ENCODE results near the gene KCNN1. TPM values are rescaled to one million over a fixed set of nuclear protein-coding genes. Genes with fewer than 3 reads are reported as not detected.
"Not testable (repeated sequence)": the region's sequence is repeated elsewhere in the genome, so short reads cannot be mapped to it uniquely, and the experiment has no call there.

KCNN1 gene
- total RNA-seq = under 1 TPM; 0.19 to 0.36 TPM

DNA sequence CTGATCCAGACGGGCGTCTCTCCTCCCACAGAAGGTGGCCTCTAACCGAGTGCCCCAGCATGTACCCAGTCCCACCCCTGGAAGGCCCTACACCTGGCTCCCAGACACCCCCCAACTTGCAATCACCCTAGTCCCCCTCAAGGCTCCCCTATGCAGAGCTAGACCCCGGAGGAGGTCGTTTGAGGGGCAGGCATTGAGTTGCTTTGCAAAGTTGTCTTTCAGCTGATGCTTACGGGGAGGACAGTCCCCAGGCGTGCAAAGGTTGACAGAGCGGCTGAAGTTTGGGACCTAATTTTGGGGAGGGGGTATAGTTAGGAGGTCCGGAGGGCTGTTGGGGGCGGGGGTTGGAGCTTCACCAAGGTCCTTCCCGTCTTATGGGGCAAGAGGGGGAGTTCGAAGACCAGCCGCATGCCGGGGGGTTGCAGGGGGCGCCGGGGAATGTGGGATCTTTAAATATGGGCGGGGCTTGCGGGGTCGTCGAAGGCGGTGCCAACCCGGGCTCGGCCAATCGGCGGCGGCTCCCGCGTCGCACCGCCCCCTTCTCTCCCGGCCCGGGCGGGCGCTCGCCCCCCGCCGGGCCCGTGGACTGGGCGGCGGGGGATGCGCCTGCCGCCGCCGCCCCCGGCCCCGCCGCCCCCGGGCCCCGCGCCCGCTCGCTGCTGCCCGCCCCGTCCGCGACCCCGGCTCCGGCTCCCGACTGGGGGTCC is at the start of gene KCNN1:
Gene KCNN1 (plus strand): TSS at position 558 of the 707 bp plus-strand sequence. CDS start 6,782 bp downstream, outside the sequence.
- H3K27ac Mint-ChIP-seq = no peak within 1 kb of the TSS
- H3K36me3 Mint-ChIP-seq = no peaks in the 10 kb centered on the region
- ATAC-seq (peak in 1 of 2 donors; percentile 51), DNase-seq (ENCODE audit: low spot score in 2 of 2) (no peak)
- no peaks in the 10 kb centered on the region for H3K9me3 Mint-ChIP-seq

DNA sequence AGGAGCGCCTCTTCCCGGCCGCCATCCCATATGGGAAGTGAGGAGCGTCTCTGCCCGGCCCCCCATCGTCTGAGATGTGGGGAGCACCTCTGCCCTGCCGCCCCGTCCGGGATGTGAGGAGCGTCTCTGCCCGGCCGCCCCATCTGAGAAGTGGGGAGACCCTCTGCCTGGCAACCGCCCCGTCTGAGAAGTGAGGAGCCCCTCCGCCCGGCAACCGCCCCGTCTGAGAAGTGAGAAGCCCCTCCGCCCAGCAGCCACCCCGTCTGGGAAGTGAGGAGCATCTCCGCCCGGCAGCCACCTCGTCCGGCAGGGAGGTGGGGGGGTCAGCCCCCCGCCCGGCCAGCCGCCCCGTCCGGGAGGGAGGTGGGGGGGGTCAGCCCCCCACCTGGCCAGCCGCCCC is 48.8 kb upstream of the KCNN1 start:
- not testable (repeated sequence) for DNase-seq (ENCODE audit: low spot score in 2 of 2); H3K36me3 Mint-ChIP-seq; H3K9me3 Mint-ChIP-seq; H3K27ac Mint-ChIP-seq; ATAC-seq

DNA sequence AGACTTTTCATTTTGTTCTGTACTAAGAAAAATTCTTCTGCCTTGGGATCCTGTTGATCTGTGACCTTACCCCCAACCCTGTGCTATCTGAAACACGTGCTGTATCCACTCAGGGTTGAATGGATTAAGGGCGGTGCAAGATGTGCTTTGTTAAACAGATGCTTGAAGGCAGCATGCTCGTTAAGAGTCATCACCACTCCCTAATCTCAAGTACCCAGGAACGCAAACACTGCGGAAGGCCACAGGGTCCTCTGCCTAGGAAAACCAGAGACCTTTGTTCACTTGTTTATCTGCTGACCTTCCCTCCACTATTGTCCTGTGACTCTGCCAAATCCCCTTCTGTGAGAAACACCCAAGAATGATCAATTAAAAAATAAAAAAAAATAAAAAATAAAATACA is 47.8 kb upstream of the KCNN1 start:
- not testable (repeated sequence) for ATAC-seq; H3K36me3 Mint-ChIP-seq; H3K27ac Mint-ChIP-seq; H3K9me3 Mint-ChIP-seq; DNase-seq (ENCODE audit: low spot score in 2 of 2)

DNA sequence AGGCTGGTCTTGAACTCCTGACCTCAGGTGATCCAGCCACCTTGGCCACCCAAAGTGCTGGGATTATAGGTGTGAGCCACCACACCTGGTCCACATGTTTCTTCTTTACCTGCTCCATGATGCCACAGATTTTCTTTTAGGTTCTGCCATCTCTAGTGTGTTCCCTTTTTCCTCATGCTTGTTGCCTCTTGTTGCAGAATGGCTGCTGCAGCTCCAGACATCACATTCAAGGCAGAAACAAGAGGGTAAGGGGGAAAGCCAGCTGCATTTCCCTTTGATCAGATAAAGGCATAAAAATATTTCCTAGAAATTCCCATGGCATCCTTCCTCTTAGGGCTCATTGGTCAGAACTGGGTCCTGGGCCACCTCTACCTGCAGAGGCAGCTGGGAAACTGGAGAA is 46.4 kb upstream of the KCNN1 start:
- Mint-ChIP-seq H3K27ac (no peak overlapping the region), H3K9me3 (no peaks in the 10 kb centered on the region), H3K36me3 (no peaks in the 10 kb centered on the region)
- DNase-seq (ENCODE audit: low spot score in 2 of 2) = no peak
- no peak for ATAC-seq

- DNase-seq (ENCODE audit: low spot score in 2 of 2) (no peak), ATAC-seq (no peak)
- Mint-ChIP-seq H3K9me3 (peaks cover 0 to 4% of the 10 kb centered on the region in 2 donors), H3K27ac (no peak overlapping the region), H3K36me3 (no peaks in the 10 kb centered on the region)
Observed at GRCh38 chr19:17922138-17922537, 44.8 kb upstream of the KCNN1 start.

GRCh38 chr19:17926044-17926443 is 40.9 kb upstream of the KCNN1 start:
- no peak overlapping the region for H3K27ac Mint-ChIP-seq

DNA sequence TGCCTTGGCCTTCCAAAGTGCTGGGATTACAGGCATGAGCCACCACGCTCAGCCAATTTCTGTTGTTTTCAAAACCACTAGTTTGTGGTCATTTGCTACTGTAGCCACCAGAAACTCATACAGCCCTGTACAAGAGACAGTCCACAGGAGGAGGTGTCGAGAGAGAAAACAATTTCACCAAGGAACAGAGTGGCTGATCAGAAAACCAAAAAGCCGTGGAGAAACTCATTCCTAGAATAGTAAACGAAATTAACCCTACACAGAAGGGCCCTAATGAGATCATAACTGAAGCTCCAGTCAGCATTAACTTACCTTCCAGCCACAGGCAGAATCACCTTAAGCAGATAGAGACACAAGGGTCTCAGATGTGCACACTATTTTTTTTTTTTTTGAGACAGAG is 37.9 kb upstream of the KCNN1 start:
- peaks cover 0 to 4% of the 10 kb centered on the region in 2 donors for H3K9me3 Mint-ChIP-seq
- no peak for ATAC-seq
- no peak for DNase-seq (ENCODE audit: low spot score in 2 of 2)
- peaks cover 0 to 6% of the 10 kb centered on the region in 2 donors for H3K36me3 Mint-ChIP-seq
- no peak overlapping the region for H3K27ac Mint-ChIP-seq

More at GRCh38 chr19:17926044-17926443, 40.9 kb upstream of the KCNN1 start:
- DNase-seq (ENCODE audit: low spot score in 2 of 2) (no peak), ATAC-seq (no peak)
- H3K36me3 Mint-ChIP-seq = no peaks in the 10 kb centered on the region
- peaks cover 0 to 4% of the 10 kb centered on the region in 2 donors for H3K9me3 Mint-ChIP-seq

GRCh38 chr19:17931532-17932191 is 35.2 kb upstream of the KCNN1 start:
- H3K27ac Mint-ChIP-seq = peak overlapping the region in 1 of 2 donors; percentile 99
- peaks cover 0 to 6% of the 10 kb centered on the region in 2 donors for H3K36me3 Mint-ChIP-seq
- H3K9me3 Mint-ChIP-seq = peaks cover 0 to 4% of the 10 kb centered on the region in 2 donors
- DNase-seq (ENCODE audit: low spot score in 2 of 2) = no peak
- no peak for ATAC-seq

- ATAC-seq (peak; percentile 97 to 98), DNase-seq (ENCODE audit: low spot score in 2 of 2) (peak; percentile 92 to 95)
- Mint-ChIP-seq H3K36me3 (peaks cover 0 to 6% of the 10 kb centered on the region in 2 donors), H3K27ac (peak within 1 kb of the TSS; percentile 87 to 99), H3K9me3 (no peaks in the 10 kb centered on the region)
Observed at GRCh38 chr19:17932485-17933338, 34.2 kb upstream of the KCNN1 start, which contains the start of gene CCDC124. Gene CCDC124, plus strand, starts transcription at chr19:17933015. Its CDS starts 3,406 bp downstream, at chr19:17936421.

DNA sequence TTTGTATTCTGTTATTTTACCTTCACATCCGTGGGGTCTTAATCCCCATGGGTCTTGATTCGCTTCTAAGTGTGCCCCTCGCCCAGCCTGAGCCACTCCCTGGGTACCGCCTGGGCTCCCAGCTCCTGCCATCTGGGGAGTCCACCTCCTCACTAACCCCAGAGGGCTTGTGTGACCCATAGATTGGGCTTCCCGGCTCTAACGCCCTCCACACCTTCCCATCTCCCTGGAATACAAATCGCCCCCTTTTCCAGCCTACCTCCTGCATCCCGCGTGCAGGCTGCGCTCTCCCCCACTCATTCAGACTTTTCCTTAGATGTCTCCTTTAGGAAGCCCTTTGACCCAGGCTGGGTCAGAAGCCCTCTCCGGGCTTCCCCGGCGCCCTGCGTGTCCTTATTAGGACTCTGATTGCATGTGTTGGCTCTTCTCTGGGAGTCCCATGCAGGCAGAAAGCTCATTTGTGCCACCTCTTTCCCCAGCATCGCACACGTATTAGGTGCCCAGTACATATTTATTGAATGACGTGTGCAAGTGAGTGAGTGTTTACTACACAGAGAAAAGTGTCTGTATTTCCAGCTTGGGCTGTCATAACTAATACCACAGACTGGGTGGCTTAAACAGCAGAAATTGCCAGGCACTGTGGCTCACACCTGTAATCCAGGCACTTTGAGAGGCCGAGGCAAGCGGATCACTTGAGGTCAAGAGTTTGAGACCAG is 33.3 kb upstream of the KCNN1 start:
- DNase-seq (ENCODE audit: low spot score in 2 of 2) (no peak), ATAC-seq (no peak)
- H3K27ac Mint-ChIP-seq = peak overlapping the region; percentile 87 to 99
- H3K9me3 Mint-ChIP-seq = no peaks in the 10 kb centered on the region
- peaks cover 0 to 6% of the 10 kb centered on the region in 2 donors for H3K36me3 Mint-ChIP-seq

DNA sequence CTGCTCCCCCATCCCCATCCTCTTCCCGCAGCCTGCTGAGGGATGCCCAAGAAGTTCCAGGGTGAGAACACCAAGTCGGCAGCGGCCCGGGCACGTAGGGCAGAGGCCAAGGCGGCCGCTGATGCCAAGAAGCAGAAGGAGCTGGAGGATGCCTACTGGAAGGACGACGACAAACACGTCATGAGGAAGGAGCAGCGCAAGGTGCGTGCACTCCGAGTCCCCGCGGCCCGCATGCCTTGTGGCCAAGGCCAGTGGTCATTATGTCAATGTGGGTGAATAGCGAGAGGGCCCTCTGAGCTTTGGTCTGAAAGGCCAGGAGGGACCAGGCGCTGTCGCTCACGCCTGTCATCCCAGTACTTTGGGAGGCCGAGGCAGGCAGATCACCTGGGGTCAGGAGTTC is 30.5 kb upstream of the KCNN1 start:
- Mint-ChIP-seq H3K27ac (no peak overlapping the region), H3K36me3 (peaks cover 0 to 6% of the 10 kb centered on the region in 2 donors), H3K9me3 (no peaks in the 10 kb centered on the region)
- ATAC-seq (no peak), DNase-seq (ENCODE audit: low spot score in 2 of 2) (no peak)

DNA sequence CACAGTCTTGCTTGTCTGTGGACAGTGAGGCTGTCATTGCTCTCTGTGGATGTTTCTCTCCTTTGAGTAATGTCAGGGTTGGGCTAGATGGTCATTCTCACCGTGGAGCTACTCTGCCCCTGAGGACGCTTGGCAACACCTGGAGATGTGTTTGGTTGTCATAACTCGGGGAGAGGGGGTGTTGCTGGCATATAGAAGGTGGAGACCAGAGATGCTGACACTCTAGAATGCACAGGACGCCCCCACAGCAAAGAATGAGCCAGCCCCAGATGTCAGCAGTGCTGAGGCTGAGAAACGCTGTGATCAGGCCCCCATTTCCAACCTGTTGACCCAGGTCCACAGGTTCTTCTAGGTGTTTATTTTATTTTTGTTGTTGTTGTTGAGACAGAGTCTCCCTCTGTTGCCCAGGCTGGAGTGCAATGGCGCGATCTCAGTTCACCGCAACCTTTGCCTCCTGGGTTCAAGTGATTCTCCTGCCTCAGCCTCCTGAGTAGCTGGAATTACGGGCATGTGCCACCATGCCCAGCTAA is 29.5 kb upstream of the KCNN1 start:
- H3K36me3 Mint-ChIP-seq = peaks cover 0 to 6% of the 10 kb centered on the region in 2 donors
- DNase-seq (ENCODE audit: low spot score in 2 of 2) (no peak), ATAC-seq (no peak)
- no peak overlapping the region for H3K27ac Mint-ChIP-seq
- no peaks in the 10 kb centered on the region for H3K9me3 Mint-ChIP-seq

DNA sequence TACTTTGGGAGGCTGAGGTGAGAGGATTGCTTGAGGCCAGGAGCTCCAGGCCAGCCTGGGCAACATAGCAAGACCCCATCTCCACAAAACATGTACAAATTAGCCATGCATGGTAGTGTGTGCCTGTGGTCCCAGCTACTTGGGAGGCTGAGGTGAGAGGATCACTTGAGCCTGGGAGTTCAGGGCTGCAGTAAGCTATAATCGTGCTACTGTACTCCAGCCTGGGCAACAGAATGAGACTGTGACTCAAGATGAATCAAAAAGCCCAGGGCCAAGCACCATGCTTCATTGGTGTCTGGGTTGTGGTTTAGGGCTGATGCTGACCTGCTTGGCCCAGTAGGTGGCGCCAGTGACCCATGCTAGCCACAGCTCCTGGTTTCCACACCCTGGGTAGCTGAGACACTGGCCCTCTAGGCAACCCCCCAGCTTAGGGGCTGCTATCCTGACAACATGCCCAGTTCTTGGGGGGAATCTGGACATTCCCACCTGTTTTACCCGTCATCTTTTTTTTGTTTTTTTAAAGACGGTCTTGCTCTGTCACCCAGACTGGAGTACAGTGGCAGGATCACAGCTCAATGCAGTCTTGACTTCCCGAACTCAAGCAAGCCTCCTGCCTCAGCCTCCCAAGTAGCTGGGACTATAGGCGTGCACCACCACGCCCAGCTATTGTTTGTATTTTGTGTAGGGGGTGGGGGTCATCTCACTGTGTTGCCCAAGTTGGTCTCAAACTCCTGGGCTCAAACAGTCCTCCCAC is 28.6 kb upstream of the KCNN1 start:
- DNase-seq (ENCODE audit: low spot score in 2 of 2) (peak; percentile 84 to 87), ATAC-seq (peak; percentile 97 to 99)
- peaks cover 0 to 6% of the 10 kb centered on the region in 2 donors for H3K36me3 Mint-ChIP-seq
- H3K9me3 Mint-ChIP-seq = no peaks in the 10 kb centered on the region
- no peak overlapping the region for H3K27ac Mint-ChIP-seq

DNA sequence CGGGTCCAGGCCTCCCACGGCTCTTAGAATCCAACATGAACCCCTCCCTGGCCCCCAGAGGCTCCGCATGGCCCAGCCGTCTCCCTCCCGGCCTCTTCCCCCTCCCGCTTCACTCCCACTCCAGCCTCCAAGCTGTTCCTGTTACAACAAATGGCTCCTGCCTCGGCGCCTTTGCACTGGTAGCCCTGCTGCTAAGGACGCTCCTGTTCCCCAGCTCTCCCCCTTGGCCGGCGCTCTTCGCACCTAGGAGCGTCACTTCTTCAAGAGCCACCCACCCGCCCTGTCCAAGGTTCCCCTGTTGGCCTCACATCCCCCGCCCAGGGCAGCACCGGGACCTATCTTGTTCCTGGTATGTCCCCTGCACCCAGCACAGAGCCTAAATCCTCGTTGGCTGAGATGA is 24.7 kb upstream of the KCNN1 start:
- no peak overlapping the region for H3K27ac Mint-ChIP-seq
- no peak for DNase-seq (ENCODE audit: low spot score in 2 of 2)
- H3K9me3 Mint-ChIP-seq = no peaks in the 10 kb centered on the region
- H3K36me3 Mint-ChIP-seq = no peaks in the 10 kb centered on the region
- no peak for ATAC-seq

DNA sequence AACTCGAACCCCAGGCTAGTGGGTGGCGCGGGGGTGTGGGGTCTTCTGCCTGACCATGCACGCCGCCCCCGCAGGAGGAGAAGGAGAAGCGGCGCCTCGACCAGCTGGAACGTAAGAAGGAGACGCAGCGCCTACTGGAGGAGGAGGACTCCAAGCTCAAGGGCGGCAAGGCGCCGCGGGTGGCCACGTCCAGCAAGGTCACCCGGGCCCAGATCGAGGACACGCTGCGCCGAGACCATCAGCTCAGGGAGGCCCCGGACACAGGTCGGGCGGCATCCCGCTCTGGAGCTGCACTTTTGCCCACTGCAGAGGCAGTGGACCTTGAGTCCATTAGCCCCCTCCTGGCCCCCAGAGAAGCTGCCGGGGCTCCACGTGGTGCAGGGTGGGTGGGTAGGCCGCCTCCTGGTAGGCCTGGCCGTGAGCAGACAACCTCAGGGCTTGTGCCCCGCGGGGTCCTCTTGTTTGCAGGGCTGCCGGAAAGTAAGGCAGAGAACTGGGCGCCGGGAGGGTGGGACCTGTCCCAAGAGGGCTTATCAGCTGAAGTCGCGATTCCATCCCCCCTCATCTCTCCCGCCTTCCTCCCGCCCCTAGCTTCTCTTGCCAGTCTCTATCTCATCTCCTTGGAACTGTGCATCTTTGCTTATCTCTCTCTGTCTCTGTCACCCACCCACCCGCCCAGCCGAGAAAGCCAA is 24.2 kb upstream of the KCNN1 start:
- Mint-ChIP-seq H3K36me3 (no peaks in the 10 kb centered on the region), H3K9me3 (no peaks in the 10 kb centered on the region), H3K27ac (no peak overlapping the region)
- ATAC-seq (no peak), DNase-seq (ENCODE audit: low spot score in 2 of 2) (no peak)

Data from activated naive CD4-positive, alpha-beta T cell treated with anti-CD3 and anti-CD28 coated beads, Interleukin-2, amount 50 U/mL, for 72 hours (primary cell).